Measurements from ENCODE around the gene KCND2. TPM values are rescaled to one million over a fixed set of nuclear protein-coding genes. Genes with fewer than 3 reads are reported as not detected.

Gene KCND2
- total RNA-seq, 1 experiment from 2014 or later = 0.33 TPM

DNA sequence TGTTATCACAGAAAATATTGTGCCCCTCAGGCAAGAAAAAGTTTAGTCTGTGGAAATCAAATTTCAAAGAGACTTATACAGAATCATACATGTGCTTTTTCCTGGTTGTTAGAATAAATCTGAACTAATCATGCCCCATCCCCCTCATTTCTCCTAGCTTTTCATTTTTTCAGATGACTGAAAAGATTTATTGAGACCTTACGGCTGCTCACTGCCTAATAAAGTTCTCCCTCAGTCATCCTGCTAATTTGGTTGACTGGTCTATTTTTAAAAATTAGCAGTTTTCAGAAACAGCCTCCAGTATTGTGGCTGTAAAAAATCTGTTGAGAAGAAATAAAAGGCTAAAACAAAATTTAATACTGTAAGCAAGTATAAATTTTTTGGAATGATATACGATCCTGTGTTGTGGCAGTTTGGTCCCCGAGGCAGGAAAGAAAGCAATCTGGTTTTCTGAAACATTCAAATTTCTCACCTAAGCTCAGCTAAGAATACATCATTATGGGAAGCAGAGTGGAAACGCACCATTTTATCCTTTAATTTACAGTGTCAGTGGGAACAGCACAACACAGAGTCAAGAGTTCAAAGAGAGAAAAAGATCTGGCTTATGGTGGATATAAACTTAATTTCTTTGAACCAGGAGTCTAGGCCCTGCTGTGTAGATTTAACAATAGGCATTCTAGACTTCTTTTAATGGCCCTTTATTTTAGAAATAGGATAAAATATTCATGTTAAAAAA is 144.4 kb downstream of the KCND2 start:
- H3K36me3 ChIP-seq (ENCODE audit: low read depth, low read length) = no peaks in the 10 kb centered on the region
- H3K9me2 ChIP-seq (replicated peaks; ENCODE audit: low read length) = no peaks in the 10 kb centered on the region
- no peak overlapping the region for H3K27ac ChIP-seq (ENCODE audit: low read length)
- DNase-seq (no peak), ATAC-seq (no peak)
- no TSS peak for BruUV-seq (replicated peaks)
- no peak overlapping the region for H3K4me3 ChIP-seq (ENCODE audit: low read length)
- intact Hi-C loops (cut with micrococcal nuclease) = no loop called here
- H2AFZ ChIP-seq (ENCODE audit: low read length) = no peak overlapping the region
- no peaks in the 10 kb centered on the region for H4K20me1 ChIP-seq (ENCODE audit: low read length)
- H3K4me1 ChIP-seq (ENCODE audit: insufficient read depth, low read length) = no peaks in the 10 kb centered on the region
- H3K27me3 ChIP-seq (ENCODE audit: low read length) = no peaks in the 10 kb centered on the region
- no peak overlapping the region for H3K4me2 ChIP-seq (ENCODE audit: low read length)
- H3F3A ChIP-seq (ENCODE audit: low read length, unreplicated experiment) = no peaks in the 10 kb centered on the region
- H3K79me2 ChIP-seq (ENCODE audit: low read length) = no peaks in the 10 kb centered on the region
- CTCF ChIA-PET = no interaction called here
- H3K9me3 ChIP-seq (ENCODE audit: low read length) = no peaks in the 10 kb centered on the region
- POLR2A ChIA-PET (ENCODE audit: unreplicated experiment) = no interaction called here
- TF ChIP-seq EZH2 (IDR thresholded peaks at IDR 0.05; ENCODE audit: low read length, unreplicated experiment) (no peak), EZH2phosphoT487 (IDR thresholded peaks at IDR 0.05; ENCODE audit: borderline replicate concordance, low read length) (no peak)
- TF ChIP-seq, protein P1, sequence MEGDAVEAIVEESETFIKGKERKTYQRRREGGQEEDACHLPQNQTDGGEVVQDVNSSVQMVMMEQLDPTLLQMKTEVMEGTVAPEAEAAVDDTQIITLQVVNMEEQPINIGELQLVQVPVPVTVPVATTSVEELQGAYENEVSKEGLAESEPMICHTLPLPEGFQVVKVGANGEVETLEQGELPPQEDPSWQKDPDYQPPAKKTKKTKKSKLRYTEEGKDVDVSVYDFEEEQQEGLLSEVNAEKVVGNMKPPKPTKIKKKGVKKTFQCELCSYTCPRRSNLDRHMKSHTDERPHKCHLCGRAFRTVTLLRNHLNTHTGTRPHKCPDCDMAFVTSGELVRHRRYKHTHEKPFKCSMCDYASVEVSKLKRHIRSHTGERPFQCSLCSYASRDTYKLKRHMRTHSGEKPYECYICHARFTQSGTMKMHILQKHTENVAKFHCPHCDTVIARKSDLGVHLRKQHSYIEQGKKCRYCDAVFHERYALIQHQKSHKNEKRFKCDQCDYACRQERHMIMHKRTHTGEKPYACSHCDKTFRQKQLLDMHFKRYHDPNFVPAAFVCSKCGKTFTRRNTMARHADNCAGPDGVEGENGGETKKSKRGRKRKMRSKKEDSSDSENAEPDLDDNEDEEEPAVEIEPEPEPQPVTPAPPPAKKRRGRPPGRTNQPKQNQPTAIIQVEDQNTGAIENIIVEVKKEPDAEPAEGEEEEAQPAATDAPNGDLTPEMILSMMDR (conservative IDR thresholded peaks at IDR 0.05; ENCODE audit: low read depth, low read length) = no peak
- H3K9ac ChIP-seq (ENCODE audit: low read length) = no peak overlapping the region

DNA sequence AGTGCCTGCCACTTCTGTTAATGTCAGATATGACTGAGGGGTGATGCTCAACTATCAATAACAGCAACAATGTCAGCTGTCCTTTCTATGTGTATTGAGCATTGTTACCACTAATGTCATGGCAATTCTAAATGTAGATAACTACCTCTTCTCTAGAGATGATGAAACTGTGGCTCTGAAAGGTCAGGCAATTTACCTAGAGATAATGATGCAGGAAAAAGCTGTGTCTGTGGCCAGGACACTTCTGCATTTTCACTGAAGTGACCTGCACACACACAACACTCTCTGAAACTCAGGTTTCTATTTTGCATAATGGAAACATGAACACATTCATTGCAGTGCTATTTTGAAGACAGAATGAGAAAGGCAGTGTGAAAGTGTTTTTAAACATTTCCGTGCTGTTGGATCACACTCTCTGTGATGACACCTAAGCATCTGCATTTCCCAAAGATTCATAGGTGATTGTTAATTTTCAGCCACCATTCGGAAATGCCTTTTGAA is 148.2 kb downstream of the KCND2 start:
- Histone ChIP-seq H4K20me1 (ENCODE audit: low read length) (no peaks in the 10 kb centered on the region), H3K4me3 (ENCODE audit: low read length) (no peak overlapping the region), H3K79me2 (ENCODE audit: low read length) (no peaks in the 10 kb centered on the region), H3F3A (ENCODE audit: low read length, unreplicated experiment) (no peaks in the 10 kb centered on the region), H3K9me3 (ENCODE audit: low read length) (no peaks in the 10 kb centered on the region), H3K9me2 (replicated peaks; ENCODE audit: low read length) (no peaks in the 10 kb centered on the region), H3K4me1 (ENCODE audit: insufficient read depth, low read length) (no peaks in the 10 kb centered on the region), H3K27ac (ENCODE audit: low read length) (no peak overlapping the region), H2AFZ (ENCODE audit: low read length) (no peak overlapping the region), H3K4me2 (ENCODE audit: low read length) (no peak overlapping the region), H3K36me3 (ENCODE audit: low read depth, low read length) (no peaks in the 10 kb centered on the region), H3K27me3 (ENCODE audit: low read length) (no peaks in the 10 kb centered on the region), H3K9ac (ENCODE audit: low read length) (no peak overlapping the region)
- no TSS peak for BruUV-seq (replicated peaks)
- ChIA-PET POLR2A (ENCODE audit: unreplicated experiment) (no interaction called here), CTCF (no interaction called here)
- TF ChIP-seq, protein P1 (conservative IDR thresholded peaks at IDR 0.05; ENCODE audit: low read depth, low read length) = no peak
- TF ChIP-seq EZH2 (IDR thresholded peaks at IDR 0.05; ENCODE audit: low read length, unreplicated experiment) = no peak
- TF ChIP-seq EZH2phosphoT487 (IDR thresholded peaks at IDR 0.05; ENCODE audit: borderline replicate concordance, low read length) = no peak
- DNase-seq = no peak
- ATAC-seq = no peak
- intact Hi-C loops (cut with micrococcal nuclease) = no loop called here

DNA sequence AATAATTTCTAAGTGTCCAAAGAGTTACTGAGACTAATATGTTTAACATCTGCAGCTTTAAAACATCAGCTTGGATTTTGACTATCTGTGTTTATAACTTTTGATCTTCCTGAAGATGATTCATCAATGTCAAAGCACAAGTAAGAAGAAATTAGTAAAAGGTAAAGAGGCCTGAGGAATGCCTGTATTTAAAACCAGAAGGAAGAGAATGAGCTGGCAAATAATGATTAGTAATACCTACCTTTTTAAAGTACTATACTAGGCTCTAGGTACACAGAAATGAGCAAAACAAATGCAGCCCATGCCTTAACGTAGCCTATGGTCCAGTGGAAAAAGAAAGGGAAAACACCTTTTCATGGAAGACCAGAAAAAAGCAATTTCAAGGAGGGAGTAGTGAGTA is 158.0 kb downstream of the KCND2 start:
- H3K9me3 ChIP-seq (ENCODE audit: low read length) = no peaks in the 10 kb centered on the region
- no peaks in the 10 kb centered on the region for H3K36me3 ChIP-seq (ENCODE audit: low read depth, low read length)
- no peak overlapping the region for H3K4me3 ChIP-seq (ENCODE audit: low read length)
- no peak overlapping the region for H3K9ac ChIP-seq (ENCODE audit: low read length)
- no peaks in the 10 kb centered on the region for H3K9me2 ChIP-seq (replicated peaks; ENCODE audit: low read length)
- no peak overlapping the region for H2AFZ ChIP-seq (ENCODE audit: low read length)
- DNase-seq = no peak
- intact Hi-C loops (cut with micrococcal nuclease) = no loop called here
- BruUV-seq (replicated peaks) = no TSS peak
- ATAC-seq = no peak
- TF ChIP-seq EZH2phosphoT487 (IDR thresholded peaks at IDR 0.05; ENCODE audit: borderline replicate concordance, low read length) = no peak
- TF ChIP-seq, protein P1 (conservative IDR thresholded peaks at IDR 0.05; ENCODE audit: low read depth, low read length) = no peak
- no peak for TF ChIP-seq EZH2 (IDR thresholded peaks at IDR 0.05; ENCODE audit: low read length, unreplicated experiment)
- no peak overlapping the region for H3K4me2 ChIP-seq (ENCODE audit: low read length)
- POLR2A ChIA-PET (ENCODE audit: unreplicated experiment) = no interaction called here
- no peaks in the 10 kb centered on the region for H3K79me2 ChIP-seq (ENCODE audit: low read length)
- no peaks in the 10 kb centered on the region for H3F3A ChIP-seq (ENCODE audit: low read length, unreplicated experiment)
- H4K20me1 ChIP-seq (ENCODE audit: low read length) = no peaks in the 10 kb centered on the region
- CTCF ChIA-PET = interaction anchor here (0.5 kb wide), 1 partner anchor 389 kb away, joined by 3 read pairs; no protein-coding TSS in a partner anchor
- H3K4me1 ChIP-seq (ENCODE audit: insufficient read depth, low read length) = no peaks in the 10 kb centered on the region
- no peak overlapping the region for H3K27ac ChIP-seq (ENCODE audit: low read length)
- no peaks in the 10 kb centered on the region for H3K27me3 ChIP-seq (ENCODE audit: low read length)

All from PC-3 (cell line).